D341Med (cell line): ENCODE measurements around the gene GNMT.
"Not testable (repeated sequence)": the region's sequence is repeated elsewhere in the genome, so short reads cannot be mapped to it uniquely, and the experiment has no call there.

Experiments used
- DNase-seq: peaks from one replicate; pipeline ENCODE4 v3.0.0; 2012; ENCODE audit warnings: low spot score

Gene GNMT

GRCh38 chr6:42941356-42941755, 19.2 kb upstream of the GNMT start:
- not testable (repeated sequence) for DNase-seq

GRCh38 chr6:42942444-42942843, 18.1 kb upstream of the GNMT start:
- no peak for DNase-seq

GRCh38 chr6:42947950-42948349, 12.6 kb upstream of the GNMT start:
- DNase-seq: no peak

GRCh38 chr6:42952389-42952788, 8.2 kb upstream of the GNMT start:
- no peak for DNase-seq

GRCh38 chr6:42954405-42954804, 6.1 kb upstream of the GNMT start:
- not testable (repeated sequence) for DNase-seq

GRCh38 chr6:42958125-42958524, 2.4 kb upstream of the GNMT start:
- no peak for DNase-seq

GRCh38 chr6:42959917-42960242, 674 bp upstream of the GNMT start:
- no peak for DNase-seq

GRCh38 chr6:42961020-42961470, 491 bp downstream of the GNMT start:
- DNase-seq: no peak

GRCh38 chr6:42962096-42962495, 1.5 kb downstream of the GNMT start:
- no peak for DNase-seq

GRCh38 chr6:42962502-42963178, 2.1 kb downstream of the GNMT start:
- peak; percentile 83 for DNase-seq

GRCh38 chr6:42963179-42963854, 2.8 kb downstream of the GNMT start:
- DNase-seq: no peak

- peak; percentile 85 for DNase-seq
Observed at GRCh38 chr6:42963855-42964605, 3.5 kb downstream of the GNMT start.

- no peak for DNase-seq
Observed at GRCh38 chr6:42966571-42966970, 6.0 kb downstream of the GNMT start.

- no peak for DNase-seq
Observed at GRCh38 chr6:42967228-42967627, 6.7 kb downstream of the GNMT start.

GRCh38 chr6:42968126-42968701, 7.7 kb downstream of the GNMT start:
- DNase-seq: no peak

- no peak for DNase-seq
Observed at GRCh38 chr6:42968783-42969182, 8.2 kb downstream of the GNMT start.

GRCh38 chr6:42969431-42969830, 8.9 kb downstream of the GNMT start:
- no peak for DNase-seq

- DNase-seq: no peak
Observed at GRCh38 chr6:42969934-42970333, 9.4 kb downstream of the GNMT start.

- no peak for DNase-seq
Observed at GRCh38 chr6:42970871-42971612, 10.5 kb downstream of the GNMT start.

- DNase-seq: no peak
Observed at GRCh38 chr6:42971746-42972327, 11.3 kb downstream of the GNMT start.

GRCh38 chr6:42973926-42974325, 13.4 kb downstream of the GNMT start:
- DNase-seq: no peak
